ENCODE data around the gene EEFSEC.

EEFSEC gene

GRCh38 chr3:128217702-128218547, 64.6 kb downstream of the EEFSEC start:
- H2AFZ ChIP-seq (ENCODE audit: low read length, unreplicated experiment) = no peak overlapping the region
- H3K27me3 ChIP-seq (ENCODE audit: insufficient read depth, low read length) = no peaks in the 10 kb centered on the region
- no peak overlapping the region for H3K4me3 ChIP-seq (ENCODE audit: low read depth, low read length)
- peaks cover 11% of the 10 kb centered on the region; the same call in 1 of the 2 replicates for H3K36me3 ChIP-seq (ENCODE audit: insufficient read depth, low read length)
- H3K79me2 ChIP-seq (ENCODE audit: control insufficient read depth, insufficient read depth, low read length, unreplicated experiment) = no peaks in the 10 kb centered on the region
- peak overlapping the region; percentile 35; the same call in 1 of the 2 replicates for H3K27ac ChIP-seq (ENCODE audit: low read depth, low read length)
- peaks cover 9% of the 10 kb centered on the region for H3K4me1 ChIP-seq (ENCODE audit: control insufficient read depth, insufficient read depth, low read length, unreplicated experiment)

- Histone ChIP-seq H3K27ac (ENCODE audit: low read depth, low read length) (no peak overlapping the region), H2AFZ (ENCODE audit: low read length, unreplicated experiment) (no peak overlapping the region), H3K27me3 (ENCODE audit: insufficient read depth, low read length) (no peaks in the 10 kb centered on the region), H3K79me2 (ENCODE audit: control insufficient read depth, insufficient read depth, low read length, unreplicated experiment) (no peaks in the 10 kb centered on the region), H3K36me3 (ENCODE audit: insufficient read depth, low read length) (peaks cover 18% of the 10 kb centered on the region; the same call in 1 of the 2 replicates), H3K4me1 (ENCODE audit: control insufficient read depth, insufficient read depth, low read length, unreplicated experiment) (peaks cover 9% of the 10 kb centered on the region), H3K4me3 (ENCODE audit: low read depth, low read length) (no peak overlapping the region)
Measured at GRCh38 chr3:128218548-128219257, 65.4 kb downstream of the EEFSEC start.

GRCh38 chr3:128221328-128221727, 68.0 kb downstream of the EEFSEC start:
- H3K27me3 ChIP-seq (ENCODE audit: insufficient read depth, low read length) = no peaks in the 10 kb centered on the region
- no peak overlapping the region for H3K27ac ChIP-seq (ENCODE audit: low read depth, low read length)
- no peak overlapping the region for H3K4me3 ChIP-seq (ENCODE audit: low read depth, low read length)
- no peaks in the 10 kb centered on the region for H3K79me2 ChIP-seq (ENCODE audit: control insufficient read depth, insufficient read depth, low read length, unreplicated experiment)
- peaks cover 18% of the 10 kb centered on the region; the same call in 1 of the 2 replicates for H3K36me3 ChIP-seq (ENCODE audit: insufficient read depth, low read length)
- H3K4me1 ChIP-seq (ENCODE audit: control insufficient read depth, insufficient read depth, low read length, unreplicated experiment) = peaks cover 9% of the 10 kb centered on the region
- H2AFZ ChIP-seq (ENCODE audit: low read length, unreplicated experiment) = no peak overlapping the region

- Histone ChIP-seq H3K79me2 (ENCODE audit: control insufficient read depth, insufficient read depth, low read length, unreplicated experiment) (no peaks in the 10 kb centered on the region), H3K4me3 (ENCODE audit: low read depth, low read length) (no peak overlapping the region), H3K27ac (ENCODE audit: low read depth, low read length) (no peak overlapping the region), H3K27me3 (ENCODE audit: insufficient read depth, low read length) (no peaks in the 10 kb centered on the region), H3K36me3 (ENCODE audit: insufficient read depth, low read length) (peaks cover 18% of the 10 kb centered on the region; the same call in 1 of the 2 replicates), H2AFZ (ENCODE audit: low read length, unreplicated experiment) (no peak overlapping the region), H3K4me1 (ENCODE audit: control insufficient read depth, insufficient read depth, low read length, unreplicated experiment) (peaks cover 2% of the 10 kb centered on the region)
Measured at GRCh38 chr3:128222796-128223385, 69.6 kb downstream of the EEFSEC start.

- Histone ChIP-seq H3K27ac (ENCODE audit: low read depth, low read length) (no peak overlapping the region), H2AFZ (ENCODE audit: low read length, unreplicated experiment) (no peak overlapping the region), H3K79me2 (ENCODE audit: control insufficient read depth, insufficient read depth, low read length, unreplicated experiment) (no peaks in the 10 kb centered on the region), H3K4me3 (ENCODE audit: low read depth, low read length) (no peak overlapping the region), H3K36me3 (ENCODE audit: insufficient read depth, low read length) (peaks cover 14% of the 10 kb centered on the region; the same call in 1 of the 2 replicates), H3K4me1 (ENCODE audit: control insufficient read depth, insufficient read depth, low read length, unreplicated experiment) (no peaks in the 10 kb centered on the region), H3K27me3 (ENCODE audit: insufficient read depth, low read length) (no peaks in the 10 kb centered on the region)
Measured at GRCh38 chr3:128226186-128226725, 73.0 kb downstream of the EEFSEC start.

GRCh38 chr3:128226795-128227395, 73.6 kb downstream of the EEFSEC start:
- no peak overlapping the region for H2AFZ ChIP-seq (ENCODE audit: low read length, unreplicated experiment)
- no peak overlapping the region for H3K27ac ChIP-seq (ENCODE audit: low read depth, low read length)
- H3K27me3 ChIP-seq (ENCODE audit: insufficient read depth, low read length) = no peaks in the 10 kb centered on the region
- H3K4me1 ChIP-seq (ENCODE audit: control insufficient read depth, insufficient read depth, low read length, unreplicated experiment) = no peaks in the 10 kb centered on the region
- peaks cover 14% of the 10 kb centered on the region; the same call in 1 of the 2 replicates for H3K36me3 ChIP-seq (ENCODE audit: insufficient read depth, low read length)
- H3K79me2 ChIP-seq (ENCODE audit: control insufficient read depth, insufficient read depth, low read length, unreplicated experiment) = no peaks in the 10 kb centered on the region
- no peak overlapping the region for H3K4me3 ChIP-seq (ENCODE audit: low read depth, low read length)

GRCh38 chr3:128227507-128227906, 74.2 kb downstream of the EEFSEC start:
- no peak overlapping the region for H3K4me3 ChIP-seq (ENCODE audit: low read depth, low read length)
- H3K27me3 ChIP-seq (ENCODE audit: insufficient read depth, low read length) = no peaks in the 10 kb centered on the region
- H2AFZ ChIP-seq (ENCODE audit: low read length, unreplicated experiment) = no peak overlapping the region
- H3K4me1 ChIP-seq (ENCODE audit: control insufficient read depth, insufficient read depth, low read length, unreplicated experiment) = no peaks in the 10 kb centered on the region
- H3K27ac ChIP-seq (ENCODE audit: low read depth, low read length) = no peak overlapping the region
- H3K36me3 ChIP-seq (ENCODE audit: insufficient read depth, low read length) = peaks cover 11% of the 10 kb centered on the region; the same call in 1 of the 2 replicates
- no peaks in the 10 kb centered on the region for H3K79me2 ChIP-seq (ENCODE audit: control insufficient read depth, insufficient read depth, low read length, unreplicated experiment)

GRCh38 chr3:128228366-128228910, 75.2 kb downstream of the EEFSEC start:
- H3K27me3 ChIP-seq (ENCODE audit: insufficient read depth, low read length) = no peaks in the 10 kb centered on the region
- H3K36me3 ChIP-seq (ENCODE audit: insufficient read depth, low read length) = peaks cover 1% of the 10 kb centered on the region; the same call in 1 of the 2 replicates
- H3K27ac ChIP-seq (ENCODE audit: low read depth, low read length) = no peak overlapping the region
- no peak overlapping the region for H2AFZ ChIP-seq (ENCODE audit: low read length, unreplicated experiment)
- no peak overlapping the region for H3K4me3 ChIP-seq (ENCODE audit: low read depth, low read length)
- H3K4me1 ChIP-seq (ENCODE audit: control insufficient read depth, insufficient read depth, low read length, unreplicated experiment) = no peaks in the 10 kb centered on the region
- no peaks in the 10 kb centered on the region for H3K79me2 ChIP-seq (ENCODE audit: control insufficient read depth, insufficient read depth, low read length, unreplicated experiment)

GRCh38 chr3:128229106-128229857, 76.0 kb downstream of the EEFSEC start:
- H3K27me3 ChIP-seq (ENCODE audit: insufficient read depth, low read length) = no peaks in the 10 kb centered on the region
- H3K4me3 ChIP-seq (ENCODE audit: low read depth, low read length) = no peak overlapping the region
- no peaks in the 10 kb centered on the region for H3K4me1 ChIP-seq (ENCODE audit: control insufficient read depth, insufficient read depth, low read length, unreplicated experiment)
- H3K79me2 ChIP-seq (ENCODE audit: control insufficient read depth, insufficient read depth, low read length, unreplicated experiment) = no peaks in the 10 kb centered on the region
- no peak overlapping the region for H2AFZ ChIP-seq (ENCODE audit: low read length, unreplicated experiment)
- H3K36me3 ChIP-seq (ENCODE audit: insufficient read depth, low read length) = no peaks in the 10 kb centered on the region
- no peak overlapping the region for H3K27ac ChIP-seq (ENCODE audit: low read depth, low read length)

All from ACC112 (cell line).